PC-9 (cell line): Measurements from ENCODE around the gene ADIPOQ. TPM values are rescaled to one million over a fixed set of nuclear protein-coding genes. Genes with fewer than 3 reads are reported as not detected.
"Not testable (repeated sequence)": the region's sequence is repeated elsewhere in the genome, so short reads cannot be mapped to it uniquely, and the experiment has no call there.

Experiments used
- BruUV-seq: library from RNA; stranded (reverse); fragments of 400-500 nt; replicated peaks from 2 replicates; lab custom pipeline; 2021; lab: Mats Ljungman, UMichigan
- CTCF ChIA-PET: fragments of 300-600 bp; sonication (Branson Sonifier 250); formaldehyde crosslinking; loops from one replicate; lab custom pipeline; 2022; ENCODE audit warnings: antibody characterized with exemption; lab: Charles Lee
- POLR2A ChIA-PET: fragments of 300-600 bp; sonication (Branson Sonifier 250); formaldehyde crosslinking; loops from one replicate; lab custom pipeline; 2022; ENCODE audit warnings: antibody characterized with exemption; ENCODE audit not compliant: unreplicated experiment; lab: Charles Lee
- DNase-seq, 2 experiments: peaks; one replicate each; pipeline versions ENCODE4 v3.0.0 to v3.0.0-alpha.2; 2015 to 2022; ENCODE audit warnings: mixed read lengths in 1 of 2
- H2AFZ ChIP-seq: fragments of 200-600 bp; sonication (generic); 2 replicates; pipeline ENCODE4 v1.8.1; 2017; ENCODE audit warnings: antibody characterized with exemption
- H3F3A ChIP-seq: fragments of 200-600 bp; sonication (generic); 2 replicates; pipeline ENCODE4 v1.8.1; 2017; ENCODE audit warnings: antibody characterized with exemption, mild to moderate bottlenecking, low read depth; ENCODE audit not compliant: insufficient read depth
- H3K27ac ChIP-seq: fragments of 200-600 bp; sonication (generic); 2 replicates; pipeline ENCODE4 v1.6.1; 2016; ENCODE audit warnings: mixed run types
- H3K27me3 ChIP-seq: fragments of 200-600 bp; sonication (generic); 2 replicates; pipeline ENCODE4 v1.6.1; 2016; ENCODE audit warnings: low read depth, mixed run types; ENCODE audit not compliant: insufficient read depth
- H3K36me3 ChIP-seq: fragments of 200-600 bp; sonication (generic); 2 replicates; pipeline ENCODE4 v1.6.1; 2016; ENCODE audit warnings: low read depth, mixed run types
- H3K4me1 ChIP-seq: fragments of 200-600 bp; sonication (generic); replicated peaks from 2 replicates; pipeline ENCODE4 v1.6.1; 2016; ENCODE audit warnings: mixed run types; ENCODE audit not compliant: insufficient read depth
- H3K4me2 ChIP-seq: fragments of 200-600 bp; sonication (generic); 2 replicates; pipeline ENCODE4 v1.6.1; 2017; ENCODE audit warnings: mixed run types
- H3K4me3 ChIP-seq: fragments of 200-600 bp; sonication (generic); 2 replicates; pipeline ENCODE4 v1.6.1; 2016; ENCODE audit warnings: mixed run types
- H3K79me2 ChIP-seq: fragments of 200-600 bp; sonication (generic); 2 replicates; pipeline ENCODE4 v1.6.1; 2017; ENCODE audit warnings: low read depth, mixed run types
- H3K9me2 ChIP-seq: fragments of 200-600 bp; sonication (generic); 2 replicates; pipeline ENCODE4 v1.8.1; 2017; ENCODE audit warnings: mild to moderate bottlenecking; ENCODE audit not compliant: insufficient read depth
- H3K9me3 ChIP-seq: fragments of 200-600 bp; sonication (generic); 2 replicates; pipeline ENCODE4 v1.8.1; 2016; ENCODE audit warnings: low read depth; ENCODE audit not compliant: insufficient read depth
- H4K20me1 ChIP-seq: fragments of 200-600 bp; sonication (generic); 2 replicates; pipeline ENCODE4 v1.8.1; 2017; ENCODE audit not compliant: insufficient read depth
- CTCF ChIP-seq: fragments of 200-600 bp; sonication (generic); conservative IDR thresholded peaks from 2 replicates; pipeline ENCODE4 v1.6.1; 2017; ENCODE audit warnings: mixed run types, antibody characterized with exemption, mild to moderate bottlenecking, moderate library complexity
- EZH2 ChIP-seq: fragments of 200-600 bp; sonication (generic); IDR thresholded peaks from 2 replicates; pipeline ENCODE4 v1.8.0; 2017; ENCODE audit warnings: antibody characterized with exemption, low read depth
- intact Hi-C: fragments of 100-400 bp; cut with micrococcal nuclease; formaldehyde crosslinking; loops from one replicate; pipeline ENCODE4 v1.10.0; 2022; ENCODE audit not compliant: unreplicated experiment
- total RNA-seq: library from RNA; stranded (reverse); gene quantifications from 2 replicates; pipeline ENCODE4 v1.2.3, GENCODE V29; 2021

ADIPOQ gene
- total RNA-seq, 1 experiment from 2014 or later: not detected

GRCh38 chr3:186857743-186858142, 15.2 kb downstream of the ADIPOQ start:
- no peak overlapping the region for H2AFZ ChIP-seq
- intact Hi-C loops: no loop called here
- CTCF ChIA-PET: interaction anchor here (0.7 kb wide), 1 partner anchor 294 kb away, joined by 3 read pairs; no protein-coding TSS in a partner anchor
- no peaks in the 10 kb centered on the region for H3K36me3 ChIP-seq
- no peak overlapping the region for H3K4me2 ChIP-seq
- H3F3A ChIP-seq: peaks cover 3% of the 10 kb centered on the region; the same call in 1 of the 2 replicates
- H3K27me3 ChIP-seq: no peaks in the 10 kb centered on the region
- H3K4me1 ChIP-seq: peaks cover 15% of the 10 kb centered on the region
- no peak overlapping the region for H3K27ac ChIP-seq
- POLR2A ChIA-PET: no interaction called here
- no TSS peak for BruUV-seq
- H4K20me1 ChIP-seq: no peaks in the 10 kb centered on the region
- H3K9me2 ChIP-seq: no peaks in the 10 kb centered on the region
- DNase-seq: no peak
- no peaks in the 10 kb centered on the region for H3K79me2 ChIP-seq
- H3K9me3 ChIP-seq: 0 out of 2 replicates have a peak, but pooled peaks cover 14% of the 10 kb centered on the region
- H3K4me3 ChIP-seq: no peak overlapping the region
- no peak for TF ChIP-seq EZH2
- TF ChIP-seq CTCF: no peak

GRCh38 chr3:186865215-186865853, 22.8 kb downstream of the ADIPOQ start:
- H3K79me2 ChIP-seq, H3K36me3 ChIP-seq, POLR2A ChIA-PET, H3K4me2 ChIP-seq, H3K9me3 ChIP-seq, H3F3A ChIP-seq, BruUV-seq, H3K27me3 ChIP-seq, H4K20me1 ChIP-seq, H2AFZ ChIP-seq, intact Hi-C loops, H3K27ac ChIP-seq, DNase-seq, H3K9me2 ChIP-seq, H3K4me3 ChIP-seq, CTCF ChIA-PET: not testable (repeated sequence)
- peaks cover 27% of the 10 kb centered on the region for H3K4me1 ChIP-seq

GRCh38 chr3:186866095-186866494, 23.6 kb downstream of the ADIPOQ start:
- H3K27me3 ChIP-seq, H4K20me1 ChIP-seq, CTCF ChIA-PET, H3K9me3 ChIP-seq, POLR2A ChIA-PET, H3K4me3 ChIP-seq, H3K27ac ChIP-seq, H3F3A ChIP-seq, BruUV-seq, H2AFZ ChIP-seq, H3K9me2 ChIP-seq, H3K79me2 ChIP-seq, DNase-seq, H3K4me2 ChIP-seq, H3K36me3 ChIP-seq, intact Hi-C loops: not testable (repeated sequence)
- peaks cover 21% of the 10 kb centered on the region for H3K4me1 ChIP-seq

GRCh38 chr3:186869253-186870100, 27.0 kb downstream of the ADIPOQ start:
- Histone ChIP-seq H3K9me3 (no peaks in the 10 kb centered on the region), H3K79me2 (no peaks in the 10 kb centered on the region), H3K4me1 (0 out of 2 replicates have a peak, but pooled peaks cover 18% of the 10 kb centered on the region), H3K27ac (peak overlapping the region; percentile 26), H2AFZ (no peak overlapping the region), H3K4me3 (no peak overlapping the region), H3K36me3 (no peaks in the 10 kb centered on the region), H3K9me2 (no peaks in the 10 kb centered on the region), H4K20me1 (no peaks in the 10 kb centered on the region), H3K27me3 (no peaks in the 10 kb centered on the region), H3F3A (peaks cover 5% of the 10 kb centered on the region; the same call in 1 of the 2 replicates), H3K4me2 (no peak overlapping the region)
- intact Hi-C loops: no loop called here
- ChIA-PET POLR2A (no interaction called here), CTCF (interaction anchor here (0.6 to 0.7 kb wide), 2 partner anchors 270 to 359 kb away, joined by 6 read pairs; no protein-coding TSS in a partner anchor)
- no peak for TF ChIP-seq CTCF
- no peak for TF ChIP-seq EZH2
- no TSS peak for BruUV-seq
- DNase-seq: peak in 1 of 2 experiments; percentile 81
